NCI-H748 treated with DMSO at 0.1 percent for 48 hours (cell line): ENCODE data around the gene PRKCZ.

ENCODE experiments used
- DNase-seq: peaks from one replicate; lab custom pipeline; 2025; lab: John Stamatoyannopoulos, UW

PRKCZ gene

DNA sequence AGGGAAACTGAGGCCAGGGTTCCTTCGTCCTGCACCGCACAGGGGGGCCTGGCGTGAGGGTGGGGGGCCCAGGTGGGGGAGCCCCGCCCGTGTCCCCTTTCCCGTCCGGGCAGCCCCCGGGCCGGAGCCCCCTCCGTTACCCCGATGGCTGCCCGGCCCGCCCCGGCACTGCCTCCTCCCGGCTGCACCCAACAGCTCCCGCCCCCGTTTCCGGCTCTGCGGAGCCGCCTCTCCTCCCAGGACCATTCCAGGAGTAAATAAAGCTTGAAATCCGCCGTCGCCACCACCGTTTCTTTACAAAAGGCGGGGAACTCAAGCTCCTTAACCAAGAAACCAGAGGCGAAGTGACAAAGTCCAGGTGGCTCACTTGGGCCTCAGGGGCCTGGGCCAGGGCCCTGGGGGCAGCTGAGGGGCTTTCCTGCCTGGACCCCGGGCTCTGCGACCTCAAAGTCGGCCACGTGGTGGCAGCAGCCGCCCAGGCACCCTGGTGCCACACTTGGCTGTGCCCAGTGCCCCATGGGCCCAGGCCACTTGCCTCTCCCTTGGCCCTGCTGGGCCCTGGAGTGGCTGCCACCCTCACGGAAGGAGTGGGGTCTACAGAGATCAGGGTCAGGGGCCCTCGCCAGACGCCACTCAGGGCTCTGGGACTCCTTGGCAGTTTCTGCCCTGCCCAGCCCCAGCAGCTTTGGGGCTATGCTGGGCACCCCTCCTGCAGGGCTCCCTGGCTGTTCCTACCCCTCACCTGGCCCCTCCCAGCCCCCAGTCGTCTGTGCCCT, 144.9 kb downstream of the PRKCZ start:
- DNase-seq: peak; percentile 32

GRCh38 chr1:2195785-2196184, 145.6 kb downstream of the PRKCZ start:
- DNase-seq: no peak

DNA sequence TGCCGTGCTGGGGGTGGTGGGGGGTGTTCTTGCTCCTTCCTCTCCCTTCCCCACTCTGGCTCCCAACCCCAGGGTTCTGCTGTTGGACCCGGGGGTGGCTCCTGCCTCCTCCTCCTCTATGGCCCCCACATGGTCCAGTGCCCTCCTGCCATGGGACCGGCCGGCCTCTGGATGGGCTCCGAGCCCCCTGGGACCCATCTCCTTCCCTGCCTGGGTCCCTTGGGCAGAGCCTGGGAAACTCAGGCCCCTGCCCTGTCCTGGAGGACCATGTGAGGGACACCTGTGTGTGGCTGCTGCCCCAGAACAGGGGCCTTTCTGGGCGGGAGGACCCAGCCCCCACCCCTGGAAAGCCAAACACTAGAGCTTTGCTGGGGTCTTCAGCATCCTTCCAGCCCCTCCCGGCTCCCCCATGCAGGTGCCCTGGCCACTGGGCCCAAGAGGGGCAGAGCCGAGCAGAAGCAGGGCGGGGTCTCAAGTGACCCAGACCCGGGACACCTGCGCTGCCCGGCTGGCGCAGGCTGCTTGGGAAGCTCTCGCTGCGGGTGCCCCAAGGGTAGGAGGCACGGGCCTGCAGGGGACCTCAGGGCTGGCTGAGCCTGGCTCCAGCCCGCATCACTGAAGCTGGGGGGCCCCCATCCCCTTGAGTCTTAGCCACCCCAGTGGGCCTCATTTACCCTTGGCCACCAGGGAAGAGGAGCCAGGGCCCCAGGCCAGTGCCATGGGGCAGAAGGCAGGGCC, 146.9 kb downstream of the PRKCZ start:
- DNase-seq: no peak

GRCh38 chr1:2197707-2198165, 147.5 kb downstream of the PRKCZ start:
- no peak for DNase-seq

DNA sequence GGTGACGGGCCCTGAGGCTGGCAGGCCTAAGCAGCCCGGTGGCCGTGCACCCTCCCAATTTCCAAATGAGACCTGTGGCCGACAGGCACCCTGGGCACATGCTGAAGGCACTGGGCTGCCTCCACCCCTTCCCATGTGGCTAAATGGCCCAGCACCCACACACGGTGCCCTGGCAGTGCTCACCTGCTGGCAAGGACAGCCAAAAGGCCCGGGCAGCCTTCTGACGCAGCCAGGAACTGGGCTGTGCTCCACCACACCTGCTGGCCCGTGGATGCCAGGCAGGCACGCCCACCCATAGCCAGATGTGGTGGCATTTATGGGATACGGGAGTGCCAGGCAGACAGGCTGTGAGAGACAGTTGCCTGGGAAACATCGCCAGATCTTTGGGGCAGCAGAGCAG, 148.4 kb downstream of the PRKCZ start:
- DNase-seq: no peak

DNA sequence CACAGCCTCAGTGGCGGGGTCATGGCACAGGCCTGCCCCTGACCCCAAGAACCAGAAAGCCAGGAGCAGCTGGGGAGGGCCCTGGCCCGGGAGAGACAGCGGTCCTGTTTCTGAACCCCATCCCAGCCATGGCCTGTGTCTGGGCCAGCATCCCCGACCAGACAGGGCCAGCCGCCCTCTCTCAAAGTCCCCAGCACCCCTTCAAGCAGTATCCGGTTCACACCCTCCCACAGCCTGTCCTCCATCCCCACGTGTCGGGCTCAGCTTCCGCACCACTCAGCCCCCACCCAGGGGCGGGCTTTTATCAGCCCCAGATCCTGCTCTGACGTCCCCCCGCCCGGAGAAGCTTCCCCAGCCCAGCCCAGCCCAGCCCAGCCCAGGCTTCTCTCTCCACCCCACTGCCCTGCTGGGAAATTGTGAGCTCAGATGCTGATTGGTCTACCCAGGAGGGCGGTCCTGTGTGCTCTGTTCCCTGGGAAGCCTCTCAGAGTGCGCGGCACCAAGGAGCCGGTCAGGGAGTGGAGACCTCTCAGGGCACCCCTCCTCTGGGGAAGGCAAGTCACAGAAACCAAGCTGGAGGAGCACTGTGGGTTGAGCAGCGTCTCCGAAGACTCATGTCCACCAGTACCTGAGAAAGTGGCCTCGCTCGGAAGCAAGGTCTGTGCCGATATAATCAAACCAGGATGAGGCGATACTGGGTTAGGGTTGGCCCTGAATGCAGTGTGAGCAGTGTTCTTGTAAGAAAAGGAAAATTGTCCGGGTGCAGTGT, 149.0 kb downstream of the PRKCZ start:
- DNase-seq: no peak

DNA sequence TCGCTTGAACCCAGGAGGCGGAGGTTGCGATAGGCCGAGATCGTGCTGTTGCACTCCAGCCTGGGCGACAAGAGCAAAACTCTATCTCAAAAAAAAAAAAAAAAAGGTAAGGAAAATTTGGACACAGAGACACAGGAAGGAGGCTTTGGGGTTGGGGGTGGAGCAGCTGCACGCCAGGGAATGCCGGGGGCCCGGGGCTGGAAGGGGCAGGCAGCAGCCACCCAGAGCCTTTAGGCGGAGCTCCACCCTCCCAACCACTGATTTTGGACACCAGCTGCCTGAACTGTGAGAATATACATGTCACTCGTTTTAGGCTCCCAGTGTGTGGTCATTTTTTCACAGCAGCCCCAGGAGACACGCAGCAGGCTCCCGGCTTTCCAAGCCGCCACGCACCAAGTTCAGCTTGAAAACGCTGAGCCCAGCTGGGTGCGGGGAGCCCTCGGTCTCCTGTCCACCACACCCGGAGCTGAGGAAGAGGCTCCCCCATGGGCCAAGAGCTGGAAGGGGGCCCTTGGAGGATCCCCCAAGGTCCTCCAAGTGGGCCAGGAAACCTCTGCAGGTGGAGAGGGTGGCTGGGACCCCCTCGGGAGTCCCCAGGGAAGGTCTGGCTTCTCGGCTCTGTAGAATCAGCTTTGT, 150.2 kb downstream of the PRKCZ start:
- DNase-seq: no peak

DNA sequence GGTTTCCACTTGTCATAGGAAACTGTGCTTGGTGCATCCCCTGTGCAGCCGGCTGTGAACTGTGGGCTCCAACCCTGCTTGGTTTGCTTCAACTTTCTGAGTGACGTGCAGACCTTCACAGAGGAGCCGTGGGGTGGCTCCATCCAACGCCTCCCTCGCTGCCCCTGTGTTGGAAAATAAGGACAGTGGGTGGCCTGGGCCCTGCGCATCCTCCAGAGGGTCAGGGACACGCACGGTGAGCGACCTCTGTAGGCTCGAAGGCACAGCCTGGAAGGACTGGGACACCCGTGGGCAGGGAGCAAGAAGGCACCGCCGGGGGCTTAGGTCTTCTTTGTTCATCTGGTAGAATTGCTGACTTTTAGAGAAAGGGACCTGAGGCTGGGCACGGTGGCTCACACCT, 150.9 kb downstream of the PRKCZ start:
- DNase-seq: no peak

GRCh38 chr1:2202008-2202575, 151.9 kb downstream of the PRKCZ start:
- DNase-seq: no peak

- no peak for DNase-seq
Measured at GRCh38 chr1:2202843-2203601, 152.8 kb downstream of the PRKCZ start.

DNA sequence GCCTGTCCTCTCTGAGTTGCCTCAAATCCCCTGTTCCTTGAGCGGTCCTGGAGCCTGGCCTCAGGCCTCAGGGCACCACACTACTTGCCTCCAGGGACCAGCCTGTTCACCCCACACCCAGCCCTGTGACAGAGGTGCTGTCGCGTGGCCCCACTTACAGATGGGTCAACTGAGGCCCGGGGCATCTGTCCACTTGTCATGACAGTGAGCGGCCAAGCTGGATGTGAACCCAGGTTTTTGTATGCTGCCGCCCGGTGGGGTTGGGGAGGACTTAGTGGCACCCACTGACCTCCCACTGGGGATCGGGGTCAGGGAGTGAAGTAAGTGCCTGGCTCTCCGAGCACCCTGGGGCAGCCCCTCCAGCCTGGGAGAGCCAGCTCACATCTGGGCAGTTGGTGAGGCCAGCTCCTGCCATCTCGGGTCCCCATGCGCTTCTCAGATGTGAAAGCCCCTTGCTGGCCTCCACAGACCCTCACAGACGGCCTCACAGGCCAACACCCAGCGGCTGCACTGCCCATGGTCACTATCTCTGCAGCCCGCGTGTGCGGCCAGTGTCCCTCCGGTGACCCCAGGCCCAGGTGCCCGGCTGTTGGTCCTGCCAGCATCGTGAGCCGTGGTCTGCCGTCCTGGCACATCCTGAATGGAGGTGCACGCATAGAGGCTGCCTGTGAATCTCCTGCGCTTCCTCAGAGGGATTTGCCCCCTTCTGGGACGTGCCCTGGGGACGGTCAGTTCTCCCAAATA, 153.6 kb downstream of the PRKCZ start:
- DNase-seq: no peak

DNA sequence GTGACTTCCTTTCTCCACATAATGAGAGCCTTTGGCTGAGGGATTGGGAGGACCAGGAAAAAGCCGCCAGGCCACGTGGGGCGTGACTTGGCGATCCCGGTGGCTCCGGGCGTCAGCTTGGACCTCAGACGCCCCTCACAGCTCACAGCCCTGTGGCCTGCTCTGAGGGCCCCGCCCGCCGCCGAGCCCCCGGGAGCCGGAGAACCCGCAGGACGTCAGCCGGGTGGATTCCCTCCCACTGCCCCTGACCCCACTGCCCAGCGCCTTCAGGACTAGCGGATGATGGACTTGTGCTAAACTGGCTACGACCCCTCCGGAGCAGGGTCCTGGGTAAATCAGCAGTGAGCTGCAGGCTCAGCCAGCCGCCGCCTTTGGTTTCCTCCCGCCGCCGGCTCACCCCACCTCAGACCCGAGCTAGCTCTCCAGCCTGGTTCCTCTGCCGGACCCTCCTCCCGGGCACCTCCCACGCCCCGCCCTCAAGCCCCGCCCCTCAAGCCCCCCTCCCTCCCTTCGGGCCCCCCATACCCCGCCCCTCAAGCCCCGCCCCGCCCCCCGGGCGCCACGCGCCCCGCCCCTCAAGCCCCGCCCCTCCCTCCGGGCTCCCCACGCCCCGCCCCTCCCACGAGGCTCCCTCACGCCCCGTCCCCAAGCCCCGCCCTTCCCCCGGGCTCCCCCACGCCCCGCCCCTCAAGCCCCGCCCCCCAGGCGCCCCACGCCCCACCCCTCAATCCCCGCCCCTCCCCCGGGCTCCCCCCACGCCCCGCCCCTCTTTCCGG, 154.4 kb downstream of the PRKCZ start:
- DNase-seq: peak; percentile 38

GRCh38 chr1:2205191-2205952, 155.2 kb downstream of the PRKCZ start:
- peak; percentile 31 for DNase-seq

GRCh38 chr1:2206813-2207487, 156.7 kb downstream of the PRKCZ start:
- DNase-seq: no peak

- no peak for DNase-seq
Measured at GRCh38 chr1:2208309-2209239, 158.4 kb downstream of the PRKCZ start.

- DNase-seq: no peak
Measured at GRCh38 chr1:2209400-2210083, 159.3 kb downstream of the PRKCZ start.
